GM21360 (cell line): ENCODE data around the gene ATXN7L2.

Experiments used
- ATAC-seq: cut with Tn5 transposase; IDR thresholded peaks from one replicate; pipeline ENCODE4 v1.9.1; 2021; ENCODE audit warnings: mild to moderate bottlenecking, moderate library complexity; ENCODE audit not compliant: unreplicated experiment

The ATXN7L2 gene

DNA sequence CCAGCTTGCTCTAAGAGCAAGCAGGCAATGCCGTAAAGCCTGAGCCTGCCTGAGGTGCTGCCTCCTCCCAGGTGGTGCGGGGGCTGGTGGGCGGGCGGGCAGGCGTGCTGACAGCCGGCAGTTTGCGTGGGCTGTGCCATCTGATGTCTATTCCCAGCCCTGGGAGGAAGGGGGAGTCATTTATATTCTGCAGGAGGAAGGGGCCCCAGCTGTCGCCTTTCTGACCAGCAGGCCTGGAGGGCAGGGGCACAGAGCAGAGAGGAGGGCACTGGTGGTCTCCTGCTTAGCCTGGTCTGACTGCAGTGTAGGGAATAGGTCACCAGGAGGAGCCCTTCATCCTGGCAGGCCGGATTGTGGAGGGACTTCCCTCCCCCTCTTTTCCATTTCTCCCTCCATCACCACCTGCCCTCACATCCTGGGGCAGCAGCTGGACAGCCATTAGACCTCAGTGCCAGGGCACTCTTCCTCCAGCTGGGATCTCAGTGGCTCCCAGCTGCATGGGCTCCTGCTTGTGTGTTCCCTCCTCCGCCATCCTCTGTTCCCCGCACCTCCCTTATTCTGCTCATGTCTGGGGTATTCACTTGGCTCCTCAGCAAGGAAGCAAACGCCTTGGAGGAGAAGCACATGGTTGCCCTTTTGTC is 14.6 kb downstream of the ATXN7L2 start:
- no peak for ATAC-seq

DNA sequence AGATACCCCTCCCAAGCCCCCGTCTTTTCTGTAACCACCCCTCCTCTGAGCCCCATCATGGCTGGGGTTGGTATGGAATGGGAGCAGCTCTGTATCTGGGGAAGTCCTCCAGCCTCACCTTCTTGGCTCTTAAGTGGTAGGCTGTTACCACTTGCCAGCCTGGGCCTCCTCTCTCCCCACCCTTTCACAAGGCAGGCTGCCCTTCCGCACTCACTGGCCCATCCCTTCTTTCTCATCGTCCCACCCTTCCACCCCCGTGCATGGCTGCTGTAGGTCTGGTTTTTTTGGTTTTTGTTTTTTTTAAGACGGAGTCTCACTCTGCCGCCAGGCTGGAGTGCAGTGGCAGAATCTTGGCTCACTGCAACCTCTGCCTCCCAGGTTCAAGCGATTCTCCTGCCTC is 15.4 kb downstream of the ATXN7L2 start:
- no peak for ATAC-seq

DNA sequence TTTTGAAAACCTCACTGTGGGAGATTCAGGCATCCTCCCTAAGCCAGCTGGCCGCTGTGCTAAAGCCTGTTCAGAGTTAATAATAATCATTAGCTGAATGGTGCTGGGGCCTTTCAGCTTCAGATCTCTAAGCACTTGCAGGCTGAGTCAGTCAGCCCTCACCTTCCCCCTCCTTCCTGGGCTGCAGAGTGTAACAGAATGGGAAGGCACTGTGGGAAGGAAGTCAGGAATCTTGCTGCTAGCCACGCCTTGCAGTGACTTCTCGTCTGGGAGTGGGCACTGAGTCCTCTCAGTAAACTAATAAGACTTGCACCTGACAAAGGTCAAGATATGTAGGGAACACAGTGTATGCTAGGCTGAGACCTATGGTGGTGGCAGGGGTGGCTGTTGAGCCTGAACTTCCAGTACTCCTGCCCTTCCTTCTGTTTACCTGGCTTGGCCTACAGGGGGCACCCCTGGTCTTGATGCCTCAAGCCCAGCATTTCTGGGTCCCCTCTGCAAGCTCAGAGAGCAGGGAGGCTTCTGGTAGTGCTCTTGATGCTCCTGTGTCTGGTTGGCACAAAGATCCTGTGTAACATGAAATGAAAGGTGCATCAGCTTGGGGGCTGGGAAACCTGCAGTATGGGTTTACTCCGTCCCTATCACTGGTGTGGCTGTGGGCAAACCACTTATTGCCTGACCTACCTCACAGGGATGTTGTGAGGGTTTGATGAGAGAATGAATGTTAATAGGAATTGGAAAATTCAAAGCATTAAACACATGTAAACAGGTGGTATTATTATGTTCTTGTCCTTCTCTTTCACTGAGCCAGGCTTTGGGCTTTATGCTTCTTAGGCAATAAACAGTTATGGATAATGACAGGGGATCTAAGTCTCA is 16.2 kb downstream of the ATXN7L2 start:
- ATAC-seq, result no peak

DNA sequence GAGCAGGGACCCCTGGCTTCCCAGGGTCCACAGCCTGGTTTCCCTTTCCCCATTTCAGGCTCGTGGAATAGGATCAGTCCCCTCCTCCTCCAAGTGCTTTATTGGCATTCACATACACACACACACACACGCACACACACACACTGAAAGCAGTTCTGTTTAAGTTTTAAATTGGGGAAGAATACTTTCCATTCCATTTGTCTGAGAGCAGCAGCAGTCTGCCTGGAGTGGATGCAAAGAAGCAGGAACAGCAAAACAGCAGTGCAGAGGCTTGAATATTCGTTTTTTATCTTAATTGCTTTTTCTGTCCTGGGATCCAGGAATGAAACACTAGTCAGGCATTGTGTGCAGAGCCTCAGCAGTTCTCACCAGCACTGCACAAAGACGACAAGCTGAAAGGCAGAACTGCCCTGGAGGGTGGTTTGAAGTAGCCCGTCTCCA is 17.3 kb downstream of the ATXN7L2 start:
- no peak for ATAC-seq

DNA sequence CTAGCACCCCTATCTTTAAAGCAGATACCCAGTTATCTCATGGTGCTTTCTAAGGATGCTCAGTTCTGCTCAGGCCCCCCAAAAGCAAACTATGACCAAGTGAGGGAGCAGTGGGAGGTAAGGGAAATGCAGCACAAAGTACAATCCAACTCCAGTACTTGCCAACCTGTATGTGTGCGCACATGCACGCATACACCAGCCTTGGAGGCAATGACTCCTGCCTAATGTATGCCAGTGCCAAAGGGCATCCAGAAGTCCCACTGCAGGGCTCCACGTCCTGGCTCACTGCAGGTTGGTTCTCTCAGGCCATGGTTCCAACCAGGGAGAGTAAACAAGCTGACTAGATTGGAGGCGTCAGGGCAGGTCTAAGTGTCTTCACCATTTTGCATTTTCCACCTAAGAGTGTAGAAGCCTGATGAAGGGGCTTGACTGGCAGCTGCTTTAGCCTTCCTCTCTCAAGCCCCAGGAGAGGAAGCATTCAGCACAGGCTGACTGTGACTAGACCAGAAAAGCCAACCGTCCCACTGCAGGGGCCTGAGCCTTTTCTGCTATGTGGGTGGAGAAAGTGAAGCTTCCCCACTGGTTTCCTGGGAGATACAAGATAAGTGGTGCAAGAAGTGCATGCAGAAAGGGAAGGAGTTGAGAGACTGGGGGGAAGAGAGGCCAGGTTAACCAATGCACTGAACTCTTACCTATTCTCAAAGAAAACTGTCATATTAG is 18.1 kb downstream of the ATXN7L2 start:
- no peak for ATAC-seq

DNA sequence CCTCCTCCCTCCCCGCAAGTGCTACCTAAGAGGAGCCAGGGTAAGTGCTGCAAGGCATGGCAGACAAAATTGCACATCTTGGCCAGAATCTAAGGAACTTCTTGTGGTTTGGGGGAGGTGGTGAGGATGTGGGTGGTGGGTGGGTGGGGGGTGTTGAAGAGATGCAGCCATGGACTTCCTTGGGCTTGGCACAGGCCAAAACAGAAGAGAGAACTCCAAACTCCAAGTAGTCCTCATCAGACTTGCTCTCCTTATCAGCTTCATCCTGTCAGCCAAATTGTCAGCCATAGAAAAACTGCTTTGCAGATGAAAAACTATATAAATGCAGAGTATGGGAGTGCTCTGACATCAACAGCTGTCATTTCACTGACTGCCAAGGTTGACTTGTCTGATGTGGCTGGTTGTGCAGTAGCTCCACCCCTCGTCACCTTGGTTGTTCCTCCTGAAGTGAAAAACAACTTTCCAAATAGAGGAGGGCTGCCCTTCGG is 18.7 kb downstream of the ATXN7L2 start:
- ATAC-seq, result no peak

DNA sequence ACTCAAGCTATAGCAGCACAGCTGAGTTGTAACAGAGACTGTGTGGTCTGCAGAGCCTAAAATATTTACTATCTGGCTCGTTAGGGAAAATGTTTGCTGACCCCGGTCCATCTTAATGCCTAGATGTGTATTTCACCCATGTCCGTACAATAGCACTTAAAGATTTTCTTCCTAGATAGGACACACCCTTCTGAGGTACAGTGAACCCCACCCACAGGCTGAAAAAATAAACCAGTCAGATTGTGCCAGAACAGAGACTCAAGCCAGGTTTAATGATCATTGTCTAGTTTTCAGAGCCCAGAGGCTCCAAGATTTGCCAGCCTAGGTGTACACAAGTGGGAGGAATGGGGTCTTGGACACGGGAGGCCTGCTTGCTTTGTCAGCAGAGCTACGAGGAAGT is 20.2 kb downstream of the ATXN7L2 start:
- ATAC-seq, result no peak

DNA sequence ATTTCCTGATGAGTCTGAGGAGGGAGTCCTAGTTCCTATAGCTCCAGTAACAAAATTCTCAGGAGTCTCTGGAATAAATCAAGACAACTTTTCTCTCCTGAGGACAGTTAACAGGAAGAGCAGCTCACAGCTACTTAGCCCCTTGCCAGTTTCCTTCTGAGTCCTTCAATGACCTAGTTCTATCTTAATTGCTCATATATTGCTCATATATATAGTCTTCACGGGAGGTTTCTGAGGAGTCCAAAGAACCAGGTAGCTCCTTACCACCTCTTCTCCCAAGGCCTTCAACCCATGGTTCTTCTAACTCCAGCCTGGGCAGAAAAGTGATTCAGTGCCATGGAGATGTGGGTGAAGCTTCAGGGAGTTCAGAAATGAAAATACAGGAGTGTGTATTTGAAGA is 21.3 kb downstream of the ATXN7L2 start:
- ATAC-seq, result no peak

DNA sequence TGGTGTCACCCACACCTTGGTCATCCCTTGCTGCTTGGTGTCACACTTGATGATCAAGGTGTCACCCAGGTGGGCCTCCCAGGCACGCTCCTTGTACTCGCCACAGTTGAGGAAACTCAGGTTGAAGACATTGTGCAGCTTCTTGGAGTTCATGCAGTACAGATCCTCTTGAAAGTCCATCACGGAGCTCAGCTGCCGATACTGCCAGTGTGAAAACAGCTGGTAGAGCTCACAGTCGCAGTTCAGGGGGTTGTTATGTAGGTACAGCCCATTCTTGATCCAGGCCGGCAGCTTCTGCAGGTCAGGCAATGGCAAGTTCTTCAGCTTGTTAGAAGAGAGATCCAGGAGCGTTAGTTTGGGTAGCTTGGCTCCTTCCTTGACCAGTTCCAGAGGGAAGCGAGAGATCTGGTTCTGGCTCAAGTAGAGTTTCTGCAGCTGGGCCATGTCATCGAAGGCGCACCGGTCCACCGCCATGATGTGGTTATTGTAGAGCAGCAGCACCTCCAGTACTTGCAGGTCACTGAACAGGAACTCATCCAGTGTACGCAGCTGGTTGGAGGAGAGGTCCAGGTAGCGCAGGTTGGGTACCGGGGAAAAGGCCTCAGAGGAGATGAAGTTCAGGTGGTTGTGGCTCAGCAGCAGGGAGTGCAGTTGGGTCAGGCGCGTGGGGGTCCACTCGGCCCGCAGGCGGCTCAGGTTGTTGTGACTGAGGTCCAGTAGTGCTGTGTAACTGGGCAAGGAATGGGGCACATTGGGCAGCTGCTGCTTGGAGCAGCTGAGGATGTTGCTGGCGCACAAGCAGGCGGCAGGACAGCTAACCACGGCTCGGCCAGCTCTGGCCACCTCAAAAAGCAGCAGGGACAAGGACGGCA is 24.5 kb downstream of the ATXN7L2 start:
- no peak for ATAC-seq

DNA sequence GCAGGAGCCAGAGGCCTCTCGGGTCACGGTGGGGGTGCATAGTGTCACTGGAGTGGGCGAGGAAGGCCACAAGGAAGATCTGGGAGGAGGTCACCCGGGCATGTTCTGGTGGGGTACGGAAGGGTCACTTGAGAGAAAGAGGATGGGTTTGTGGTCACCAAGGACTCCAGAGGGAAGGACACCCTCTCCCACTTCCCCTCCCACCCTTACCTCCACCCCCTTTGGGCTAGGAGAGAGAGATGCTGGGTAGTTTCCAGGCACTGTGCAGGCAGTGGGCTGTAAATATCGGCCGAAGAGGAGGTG is 25.1 kb downstream of the ATXN7L2 start:
- ATAC-seq, result no peak

DNA sequence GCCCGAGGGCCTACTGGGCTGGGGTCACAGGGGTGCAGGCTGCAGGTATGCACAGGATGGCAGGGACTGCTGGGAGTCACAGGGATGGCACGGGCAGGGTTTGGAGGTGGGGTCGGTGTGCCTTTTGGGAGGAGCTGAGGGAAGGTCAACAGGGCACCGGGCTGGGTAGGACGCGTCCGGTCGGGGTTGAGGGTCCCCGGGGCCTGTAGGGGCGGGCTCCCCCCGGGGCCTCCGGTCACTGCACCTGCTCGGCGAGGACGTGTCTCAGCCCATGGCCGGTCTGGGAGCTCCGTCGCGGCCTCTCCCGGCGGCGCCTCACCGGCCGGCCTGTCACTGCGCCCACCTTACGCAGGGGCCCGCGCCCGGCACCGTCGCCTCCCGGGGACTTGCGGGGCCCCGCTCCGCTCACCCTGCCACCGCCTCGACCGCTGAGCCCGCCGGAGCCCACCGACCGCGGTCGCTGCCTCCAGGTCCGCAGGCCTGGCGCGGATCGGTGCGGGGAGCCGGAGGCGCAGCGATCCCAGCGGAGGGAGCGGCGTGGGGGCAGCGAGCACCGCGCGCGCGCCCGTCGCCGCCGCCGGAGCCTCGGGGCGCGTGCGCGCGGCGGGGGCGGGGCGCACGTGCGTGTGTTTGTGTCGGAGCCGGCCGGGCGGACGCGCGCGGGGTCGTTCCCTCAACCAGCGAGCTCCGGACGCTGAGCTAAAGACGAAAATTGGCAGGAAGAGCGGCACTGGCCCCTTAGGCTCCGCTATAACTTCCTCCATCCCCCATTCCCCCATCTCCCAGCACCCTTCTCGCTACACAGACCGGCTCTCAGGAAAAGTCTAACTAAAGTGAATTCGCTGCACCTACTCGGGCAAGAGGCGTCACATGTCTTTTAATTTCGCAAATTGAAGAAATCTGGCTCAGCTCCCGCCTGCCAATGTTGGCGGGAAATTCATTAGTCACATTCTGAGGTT is 25.8 kb downstream of the ATXN7L2 start, which contains the start of gene AMIGO1:
Gene AMIGO1 (minus strand): TSS at position 552 of the 959 bp plus-strand sequence. CDS start 815 bp downstream, outside the sequence.
- ATAC-seq, result no peak

DNA sequence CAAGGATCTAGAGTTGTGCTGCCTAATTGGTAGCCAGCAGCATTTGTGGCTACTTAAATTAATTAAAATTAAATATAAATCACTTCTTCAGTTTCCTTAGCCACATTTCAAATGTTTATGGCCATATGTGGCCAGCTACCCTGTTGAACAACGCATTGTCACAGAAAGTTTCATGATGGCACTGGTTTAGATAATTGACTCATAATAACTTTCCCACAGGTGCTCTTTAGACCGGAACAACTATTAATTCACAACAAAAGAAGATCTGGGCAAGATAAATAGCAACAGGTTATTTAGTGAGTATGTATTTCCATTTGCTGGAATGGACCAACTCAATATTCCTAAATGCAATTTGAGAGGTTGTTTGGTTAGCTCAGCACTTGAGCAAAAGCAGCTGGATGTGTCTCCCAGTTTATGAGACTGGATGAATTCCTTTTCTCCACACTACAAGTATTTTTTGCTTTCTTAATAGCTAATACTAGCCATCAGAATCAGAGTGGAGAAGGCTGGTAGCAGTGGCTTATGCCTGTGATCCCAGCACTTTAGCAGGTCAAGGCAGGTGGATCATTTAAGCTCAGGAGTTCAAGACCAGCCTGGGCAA is 29.5 kb downstream of the ATXN7L2 start:
- ATAC-seq, result no peak

DNA sequence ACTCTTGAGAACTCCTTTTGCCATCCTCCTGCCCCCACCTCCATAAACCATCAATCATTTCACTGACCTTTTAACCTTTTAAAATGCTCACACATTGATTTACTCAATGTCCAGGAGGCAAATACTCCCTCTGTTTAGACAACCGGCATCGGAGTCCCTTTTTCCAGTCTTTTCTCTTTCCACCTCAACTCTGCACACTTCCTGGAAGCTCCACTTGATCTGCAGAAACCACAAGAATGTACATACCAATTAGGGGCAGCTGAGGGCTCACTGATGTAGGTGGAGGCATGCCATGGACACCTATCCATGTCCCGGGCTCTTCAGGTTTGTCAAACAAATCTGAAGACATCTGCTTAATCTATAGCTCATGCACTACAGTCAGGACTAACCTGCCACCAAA is 31.1 kb downstream of the ATXN7L2 start:
- no peak for ATAC-seq

DNA sequence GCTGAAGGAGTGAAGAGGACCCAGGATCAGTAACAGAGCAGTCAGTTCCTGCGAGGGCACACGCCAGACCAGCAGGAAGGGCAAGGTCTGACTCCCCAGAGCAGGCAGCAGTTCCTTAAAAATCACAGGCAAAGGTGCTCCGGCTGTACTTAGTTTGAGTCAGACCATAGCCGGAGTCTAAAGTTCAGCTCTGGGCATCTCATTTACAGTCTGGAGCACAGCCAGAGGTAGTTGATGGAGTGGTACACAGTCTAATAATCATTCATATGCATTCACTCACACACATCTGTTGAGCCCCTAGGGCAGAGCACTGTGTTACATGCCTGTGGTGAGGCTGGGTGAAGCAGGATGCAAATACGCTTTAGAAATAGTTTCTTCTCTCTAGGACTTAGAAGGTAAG is 33.2 kb downstream of the ATXN7L2 start:
- no peak for ATAC-seq

DNA sequence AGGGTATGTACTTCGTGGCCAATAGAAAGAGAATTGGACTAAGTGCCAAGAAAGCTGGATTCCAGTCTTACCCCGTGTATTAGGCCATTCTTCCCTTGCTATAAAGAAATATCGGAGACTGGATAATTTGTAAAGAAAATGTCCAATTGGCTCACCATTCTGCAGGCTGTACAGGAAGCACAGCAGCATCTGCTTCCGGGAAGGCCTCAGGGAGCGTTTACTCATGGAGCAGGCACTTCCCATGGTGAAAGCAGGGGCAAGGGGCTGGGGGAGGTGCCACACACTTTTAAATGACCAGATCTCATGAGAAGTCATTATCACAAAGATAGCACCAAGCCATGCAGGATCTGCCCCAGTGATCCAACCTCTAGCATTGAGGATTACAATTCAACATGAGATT is 33.6 kb downstream of the ATXN7L2 start:
- no peak for ATAC-seq

DNA sequence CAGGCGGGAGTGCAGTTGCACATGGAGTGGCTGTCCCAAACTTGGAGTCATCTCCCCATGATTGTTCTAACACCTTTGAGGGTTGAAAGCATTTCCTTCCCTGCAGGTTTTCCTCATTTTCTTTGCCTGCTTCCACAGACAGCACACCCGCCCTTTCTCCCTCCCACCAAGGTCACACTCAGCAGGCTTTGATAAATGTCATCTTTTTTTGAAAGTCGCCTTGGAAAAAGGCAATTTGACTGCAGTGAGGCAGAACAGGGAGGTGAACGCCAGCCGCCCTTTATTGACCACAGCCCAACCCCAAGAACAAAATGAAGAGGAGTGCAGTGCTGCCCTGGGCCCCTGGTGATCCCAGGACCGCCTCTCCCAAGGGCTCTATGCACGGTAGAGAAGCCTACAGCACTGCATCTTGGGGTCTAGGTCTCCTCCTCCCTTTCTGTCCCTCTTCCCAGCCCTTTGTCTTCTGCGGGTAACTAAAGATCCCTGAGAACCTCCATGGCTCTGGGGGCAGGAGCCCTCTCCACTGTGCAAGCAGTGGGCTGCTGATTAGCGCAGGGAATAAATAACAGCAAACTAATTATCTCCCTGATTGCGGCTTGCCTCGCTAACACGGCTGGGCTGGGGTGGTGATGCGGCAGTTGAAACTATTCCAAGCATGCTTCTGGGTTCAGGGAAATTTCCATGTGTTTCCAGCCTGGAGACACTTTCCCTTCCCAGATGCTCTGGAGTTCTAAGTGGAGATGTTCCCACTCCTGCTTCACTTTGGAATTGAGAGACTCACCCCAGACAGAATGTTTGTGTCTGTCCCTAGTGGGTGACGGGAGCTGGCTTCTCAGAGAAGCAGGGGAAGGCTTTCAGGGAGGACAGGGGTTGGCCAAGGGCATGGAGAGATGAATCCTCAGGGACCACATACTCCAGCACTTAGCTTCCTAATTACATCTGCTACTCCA is 37.6 kb downstream of the ATXN7L2 start:
- no peak for ATAC-seq

DNA sequence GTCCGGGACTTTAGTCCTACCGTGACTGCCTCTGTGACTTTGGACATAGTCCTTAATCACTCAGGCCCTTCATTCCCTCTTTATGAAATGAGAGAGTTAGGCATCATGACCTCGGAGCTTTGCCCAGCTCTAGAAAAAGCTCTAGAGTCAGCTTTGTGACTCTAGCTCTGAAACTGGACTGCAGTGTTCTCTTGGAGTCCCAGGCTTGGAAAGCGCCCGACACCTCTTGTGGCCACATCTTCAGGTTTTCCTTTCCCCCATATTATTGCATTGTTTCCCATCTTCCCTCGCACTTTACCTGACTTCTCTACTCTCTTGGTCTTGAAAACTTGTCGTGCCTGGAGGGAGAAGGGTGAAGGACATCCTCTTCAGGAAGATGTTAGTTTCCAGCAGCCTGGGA is 38.3 kb downstream of the ATXN7L2 start:
- no peak for ATAC-seq

DNA sequence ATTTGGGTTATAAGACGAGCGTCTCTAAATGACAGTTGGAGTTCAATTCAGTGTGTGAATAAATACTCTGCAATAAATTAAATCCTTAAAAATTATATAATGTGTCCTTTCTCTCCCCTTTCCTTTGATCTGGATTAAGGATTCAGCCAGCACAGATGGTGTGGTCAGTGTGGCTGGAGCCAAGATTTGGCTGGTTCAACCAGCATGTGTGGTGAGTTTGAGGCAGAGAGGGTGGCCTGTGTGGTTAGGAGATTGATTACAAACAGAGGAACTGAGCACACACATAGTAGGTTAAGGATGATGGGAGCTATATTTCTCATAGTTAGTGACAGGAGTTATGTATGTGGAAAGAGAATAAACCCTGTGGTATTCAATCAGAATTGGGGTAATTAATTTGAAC is 40.0 kb downstream of the ATXN7L2 start:
- ATAC-seq, result no peak
